Stimulated activated memory B cell treated with anti-CD40 and anti-IgM and Interleukin-4, amounts not matched to agents 10 μg/mL and 1 μg/mL and 100 μg/mL, for 72 hours (primary cell): ENCODE data around the gene TBC1D4.

Experiments used
- ATAC-seq: fragments of 150-1000 bp; cut with Tn5 transposase; 2 replicates; pipeline ENCODE4 v1.10.0; 2021
- H3K27ac Mint-ChIP-seq: one replicate; pipeline ENCODE4 v1.8.0; 2022; ENCODE audit warnings: mild to moderate bottlenecking, mixed read lengths
- H3K27me3 Mint-ChIP-seq: one replicate; pipeline ENCODE4 v1.8.0; 2022; ENCODE audit warnings: mixed read lengths
- H3K36me3 Mint-ChIP-seq: one replicate; pipeline ENCODE4 v1.8.0; 2022; ENCODE audit warnings: mixed read lengths
- H3K4me1 Mint-ChIP-seq: one replicate; pipeline ENCODE4 v1.8.0; 2022; ENCODE audit warnings: mixed read lengths
- H3K4me3 Mint-ChIP-seq: one replicate; pipeline ENCODE4 v1.8.0; 2022; ENCODE audit warnings: mild to moderate bottlenecking, moderate library complexity, mixed read lengths
- H3K9me3 Mint-ChIP-seq: one replicate; pipeline ENCODE4 v1.8.0; 2022; ENCODE audit warnings: mixed read lengths

TBC1D4 gene

GRCh38 chr13:75482070-75482819 is at the start of gene TBC1D4:
TBC1D4 (minus strand) TSS chr13:75482169; CDS start chr13:75481767, 402 bp downstream.
- peaks cover 80% of the 10 kb centered on the region for H3K27me3 Mint-ChIP-seq
- H3K9me3 Mint-ChIP-seq = no peaks in the 10 kb centered on the region
- peaks cover 24% of the 10 kb centered on the region for H3K4me1 Mint-ChIP-seq
- ATAC-seq = peak; percentile 90
- no peaks in the 10 kb centered on the region for H3K36me3 Mint-ChIP-seq
- H3K27ac Mint-ChIP-seq = peak within 1 kb of the TSS; percentile 15
- H3K4me3 Mint-ChIP-seq = peak within 1 kb of the TSS; percentile 98

- no peak for ATAC-seq
- H3K4me1 Mint-ChIP-seq = peaks cover 30% of the 10 kb centered on the region
- no peaks in the 10 kb centered on the region for H3K9me3 Mint-ChIP-seq
- no peaks in the 10 kb centered on the region for H3K27me3 Mint-ChIP-seq
- H3K4me3 Mint-ChIP-seq = no peak overlapping the region
- no peak overlapping the region for H3K27ac Mint-ChIP-seq
- peaks cover 49% of the 10 kb centered on the region for H3K36me3 Mint-ChIP-seq
These were observed 48.6 kb upstream of the TBC1D4 start for GRCh38 chr13:75530549-75530961.

- Mint-ChIP-seq H3K27me3 (no peaks in the 10 kb centered on the region), H3K4me3 (no peak overlapping the region), H3K4me1 (peaks cover 6% of the 10 kb centered on the region), H3K27ac (no peak overlapping the region), H3K9me3 (peaks cover 5% of the 10 kb centered on the region), H3K36me3 (peaks cover 22% of the 10 kb centered on the region)
- ATAC-seq = no peak
These were observed 40.0 kb upstream of the TBC1D4 start for GRCh38 chr13:75521956-75522355.

GRCh38 chr13:75518439-75519088 is 36.6 kb upstream of the TBC1D4 start:
- ATAC-seq = no peak

GRCh38 chr13:75514080-75514995 is 32.4 kb upstream of the TBC1D4 start:
- no peak for ATAC-seq
- no peaks in the 10 kb centered on the region for H3K36me3 Mint-ChIP-seq
- H3K4me1 Mint-ChIP-seq = peaks cover 25% of the 10 kb centered on the region
- H3K9me3 Mint-ChIP-seq = peaks cover 2% of the 10 kb centered on the region
- no peaks in the 10 kb centered on the region for H3K27me3 Mint-ChIP-seq
- H3K27ac Mint-ChIP-seq = no peak overlapping the region
- no peak overlapping the region for H3K4me3 Mint-ChIP-seq

More at GRCh38 chr13:75518439-75519088, 36.6 kb upstream of the TBC1D4 start:
- Mint-ChIP-seq H3K4me1 (peaks cover 13% of the 10 kb centered on the region), H3K36me3 (peaks cover 6% of the 10 kb centered on the region), H3K27me3 (no peaks in the 10 kb centered on the region), H3K4me3 (no peak overlapping the region), H3K9me3 (peaks cover 7% of the 10 kb centered on the region), H3K27ac (no peak overlapping the region)

GRCh38 chr13:75513271-75513670 is 31.3 kb upstream of the TBC1D4 start:
- no peaks in the 10 kb centered on the region for H3K27me3 Mint-ChIP-seq
- peaks cover 25% of the 10 kb centered on the region for H3K4me1 Mint-ChIP-seq
- peaks cover 2% of the 10 kb centered on the region for H3K9me3 Mint-ChIP-seq
- no peaks in the 10 kb centered on the region for H3K36me3 Mint-ChIP-seq
- no peak overlapping the region for H3K4me3 Mint-ChIP-seq
- no peak overlapping the region for H3K27ac Mint-ChIP-seq
- ATAC-seq = no peak

GRCh38 chr13:75512253-75512652 is 30.3 kb upstream of the TBC1D4 start:
- Mint-ChIP-seq H3K36me3 (no peaks in the 10 kb centered on the region), H3K4me3 (no peak overlapping the region), H3K27ac (peak overlapping the region; percentile 63), H3K27me3 (no peaks in the 10 kb centered on the region), H3K9me3 (peaks cover 2% of the 10 kb centered on the region), H3K4me1 (peaks cover 31% of the 10 kb centered on the region)
- peak; percentile 45 for ATAC-seq

- Mint-ChIP-seq H3K36me3 (no peaks in the 10 kb centered on the region), H3K4me3 (no peak overlapping the region), H3K27me3 (no peaks in the 10 kb centered on the region), H3K4me1 (peaks cover 31% of the 10 kb centered on the region), H3K9me3 (peaks cover 2% of the 10 kb centered on the region), H3K27ac (no peak overlapping the region)
- no peak for ATAC-seq
These were observed 29.2 kb upstream of the TBC1D4 start for GRCh38 chr13:75511051-75511625.

- H3K27ac Mint-ChIP-seq = no peak overlapping the region
- H3K9me3 Mint-ChIP-seq = no peaks in the 10 kb centered on the region
- H3K36me3 Mint-ChIP-seq = no peaks in the 10 kb centered on the region
- H3K4me1 Mint-ChIP-seq = peaks cover 19% of the 10 kb centered on the region
- H3K4me3 Mint-ChIP-seq = no peak overlapping the region
- ATAC-seq = no peak
- H3K27me3 Mint-ChIP-seq = no peaks in the 10 kb centered on the region
These were observed 26.1 kb upstream of the TBC1D4 start for GRCh38 chr13:75508002-75508548.

GRCh38 chr13:75507027-75508001 is 25.3 kb upstream of the TBC1D4 start:
- peak; percentile 63 for ATAC-seq
- H3K36me3 Mint-ChIP-seq = no peaks in the 10 kb centered on the region
- H3K9me3 Mint-ChIP-seq = no peaks in the 10 kb centered on the region
- peaks cover 12% of the 10 kb centered on the region for H3K4me1 Mint-ChIP-seq
- H3K27ac Mint-ChIP-seq = no peak overlapping the region
- H3K27me3 Mint-ChIP-seq = no peaks in the 10 kb centered on the region
- no peak overlapping the region for H3K4me3 Mint-ChIP-seq

GRCh38 chr13:75506018-75506417 is 24.0 kb upstream of the TBC1D4 start:
- no peak for ATAC-seq
- no peak overlapping the region for H3K27ac Mint-ChIP-seq

GRCh38 chr13:75505327-75505726 is 23.4 kb upstream of the TBC1D4 start:
- H3K4me1 Mint-ChIP-seq = peaks cover 6% of the 10 kb centered on the region
- no peak for ATAC-seq
- no peak overlapping the region for H3K4me3 Mint-ChIP-seq
- H3K9me3 Mint-ChIP-seq = no peaks in the 10 kb centered on the region
- no peaks in the 10 kb centered on the region for H3K36me3 Mint-ChIP-seq
- H3K27ac Mint-ChIP-seq = no peak overlapping the region
- H3K27me3 Mint-ChIP-seq = peaks cover 9% of the 10 kb centered on the region

More at GRCh38 chr13:75506018-75506417, 24.0 kb upstream of the TBC1D4 start:
- H3K27me3 Mint-ChIP-seq = peaks cover 6% of the 10 kb centered on the region
- H3K36me3 Mint-ChIP-seq = no peaks in the 10 kb centered on the region
- peaks cover 6% of the 10 kb centered on the region for H3K4me1 Mint-ChIP-seq
- no peaks in the 10 kb centered on the region for H3K9me3 Mint-ChIP-seq
- no peak overlapping the region for H3K4me3 Mint-ChIP-seq

- H3K9me3 Mint-ChIP-seq = no peaks in the 10 kb centered on the region
- H3K36me3 Mint-ChIP-seq = no peaks in the 10 kb centered on the region
- no peaks in the 10 kb centered on the region for H3K4me1 Mint-ChIP-seq
- no peak overlapping the region for H3K27ac Mint-ChIP-seq
- ATAC-seq = no peak
- no peak overlapping the region for H3K4me3 Mint-ChIP-seq
- peaks cover 50% of the 10 kb centered on the region for H3K27me3 Mint-ChIP-seq
These were observed 14.0 kb upstream of the TBC1D4 start for GRCh38 chr13:75495938-75496337.

- ATAC-seq = no peak
- Mint-ChIP-seq H3K27ac (no peak overlapping the region), H3K36me3 (no peaks in the 10 kb centered on the region), H3K27me3 (peaks cover 57% of the 10 kb centered on the region), H3K9me3 (no peaks in the 10 kb centered on the region), H3K4me1 (no peaks in the 10 kb centered on the region), H3K4me3 (no peak overlapping the region)
These were observed 12.5 kb upstream of the TBC1D4 start for GRCh38 chr13:75494491-75494890.
